ENCODE measurements around the gene KLHL22. TPM values are rescaled to one million over a fixed set of nuclear protein-coding genes. Genes with fewer than 3 reads are reported as not detected.
A peak's percentile ranks its signal among the peaks of the same experiment; 100 is the strongest.

The KLHL22 gene
- total RNA-seq, 1 donor, result 31.1 TPM

GRCh38 chr22:20424932-20425565, 70.5 kb downstream of the KLHL22 start:
- no peak for TF ChIP-seq CTCF (IDR thresholded peaks at IDR 0.05; ENCODE audit: insufficient read depth, low read depth, low read length)
- DNase-seq (ENCODE audit: low read depth), result peak; percentile 15
- no peak overlapping the region for H3K4me3 ChIP-seq (ENCODE audit: low read depth, low read length)

GRCh38 chr22:20424568-20424931, 71.0 kb downstream of the KLHL22 start:
- no peak for DNase-seq (ENCODE audit: low read depth)
- no peak overlapping the region for H3K4me3 ChIP-seq (ENCODE audit: low read depth, low read length)
- TF ChIP-seq CTCF (IDR thresholded peaks at IDR 0.05; ENCODE audit: insufficient read depth, low read depth, low read length), result no peak

DNA sequence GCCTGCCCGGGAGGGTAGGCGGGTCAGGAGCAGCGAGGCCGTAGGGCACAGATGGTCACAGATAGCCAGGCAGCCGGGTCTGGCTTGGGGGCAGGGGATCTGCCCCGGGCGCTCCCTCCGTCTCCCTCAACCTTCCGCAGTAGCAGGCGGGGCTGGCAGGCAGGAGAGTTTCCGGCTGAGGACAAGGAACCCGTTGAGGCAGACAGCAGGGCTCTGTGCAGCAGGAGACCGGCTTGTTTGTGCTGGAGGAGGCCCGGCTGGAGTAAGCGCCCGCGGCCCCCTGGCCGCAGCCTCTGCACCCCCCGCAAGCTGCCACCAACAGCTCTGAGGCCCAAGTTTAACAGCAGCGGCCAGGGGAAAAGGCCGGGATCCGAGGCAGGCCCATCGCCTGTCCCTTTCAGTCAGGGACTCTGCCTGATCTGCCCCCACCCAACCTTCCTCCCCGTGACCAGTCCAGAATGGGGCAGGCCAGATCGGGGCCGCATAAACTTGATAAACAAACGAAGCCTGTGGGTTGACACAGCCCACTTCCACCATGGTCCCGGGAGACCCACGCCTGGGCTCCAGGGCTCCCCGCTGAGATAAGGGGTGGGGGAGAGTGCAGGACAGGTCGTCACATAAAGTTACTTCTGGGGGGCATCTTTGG, 71.6 kb downstream of the KLHL22 start:
- no peak for TF ChIP-seq CTCF (IDR thresholded peaks at IDR 0.05; ENCODE audit: insufficient read depth, low read depth, low read length)
- no peak overlapping the region for H3K4me3 ChIP-seq (ENCODE audit: low read depth, low read length)
- no peak for DNase-seq (ENCODE audit: low read depth)

- DNase-seq (ENCODE audit: low read depth), result no peak
- no peak for TF ChIP-seq CTCF (IDR thresholded peaks at IDR 0.05; ENCODE audit: insufficient read depth, low read depth, low read length)
- H3K4me3 ChIP-seq (ENCODE audit: low read depth, low read length), result no peak overlapping the region
These were observed 72.3 kb downstream of the KLHL22 start for GRCh38 chr22:20423008-20423905.

DNA sequence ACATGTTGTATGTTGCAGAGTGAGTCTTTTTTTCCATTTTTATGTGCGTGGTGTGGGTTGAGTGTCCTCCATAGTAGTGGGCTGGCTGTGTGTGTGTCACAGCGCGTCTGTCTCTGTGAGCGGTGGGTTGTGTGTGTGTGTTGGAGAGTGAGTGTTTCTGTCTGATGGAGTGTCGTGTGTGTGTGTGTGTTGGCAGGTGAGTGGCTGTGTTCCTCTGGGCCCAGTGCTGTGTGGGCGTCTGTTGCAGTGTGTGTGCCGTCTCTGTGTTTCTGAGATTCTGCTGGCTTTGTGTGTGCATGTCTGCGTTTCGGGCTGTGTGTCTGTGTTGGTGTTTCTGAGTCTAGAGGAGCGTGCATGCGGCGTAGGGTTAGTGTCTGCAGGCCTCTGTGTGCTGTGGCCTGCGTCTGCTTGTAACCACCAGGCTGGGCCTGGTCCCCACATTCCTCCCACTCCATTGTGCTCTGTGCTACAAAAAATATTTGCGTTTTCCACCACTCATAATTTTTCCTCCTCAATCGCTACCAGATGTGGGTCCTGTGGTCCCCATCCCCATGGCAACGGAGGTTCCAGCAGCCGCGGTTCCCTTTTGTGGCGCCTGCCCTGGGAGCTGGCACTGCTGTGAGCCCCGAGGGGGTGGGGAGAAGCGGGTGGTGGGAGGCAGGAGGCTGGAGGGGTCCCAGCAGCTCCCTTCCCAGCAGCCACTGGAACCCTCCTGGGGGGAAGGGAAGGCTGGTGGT, 73.2 kb downstream of the KLHL22 start:
- no peak for TF ChIP-seq CTCF (IDR thresholded peaks at IDR 0.05; ENCODE audit: insufficient read depth, low read depth, low read length)
- no peak overlapping the region for H3K4me3 ChIP-seq (ENCODE audit: low read depth, low read length)
- DNase-seq (ENCODE audit: low read depth), result peak; percentile 28

DNA sequence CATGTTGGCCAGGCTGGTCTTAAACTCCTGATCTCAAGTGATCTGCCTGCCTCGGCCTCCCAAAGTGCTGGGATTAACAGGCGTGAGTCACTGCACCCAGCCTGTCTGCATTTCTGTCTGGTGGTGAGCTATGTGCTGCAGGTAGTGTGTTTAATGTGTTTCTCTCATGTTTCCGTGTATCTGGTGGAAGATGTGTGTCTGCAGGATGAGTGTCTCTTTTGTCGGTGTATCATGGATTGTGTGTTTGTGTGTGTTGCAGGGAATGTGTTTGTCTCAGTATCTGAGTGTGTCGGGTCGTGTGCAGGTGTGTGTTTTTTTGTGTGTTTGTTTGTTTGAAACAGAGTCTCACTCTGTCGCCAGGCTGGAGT, 74.1 kb downstream of the KLHL22 start:
- DNase-seq (ENCODE audit: low read depth), result no peak
- H3K4me3 ChIP-seq (ENCODE audit: low read depth, low read length), result no peak overlapping the region
- TF ChIP-seq CTCF (IDR thresholded peaks at IDR 0.05; ENCODE audit: insufficient read depth, low read depth, low read length), result no peak

Data from fibroblast of villous mesenchyme (primary cell).